ENCODE results near the gene COPZ2.

GRCh38 chr17:48053758-48054237, 16.2 kb upstream of the COPZ2 start:
- no peak for TF ChIP-seq CTCF (tag by site-specific recombination; IDR thresholded peaks at IDR 0.05)
- TF ChIP-seq BCL11A (tag by site-specific recombination; IDR thresholded peaks at IDR 0.05; ENCODE audit: low read depth) = no peak
- no peak for TF ChIP-seq ZFP69B (tag by site-specific recombination; IDR thresholded peaks at IDR 0.05)
- TF ChIP-seq ZEB2 (tag by site-specific recombination; IDR thresholded peaks at IDR 0.05) = no peak
- no peak for TF ChIP-seq ZNF830 (tag by site-specific recombination; IDR thresholded peaks at IDR 0.05; ENCODE audit: low read depth)
- TF ChIP-seq PRDM10 (tag by site-specific recombination; IDR thresholded peaks at IDR 0.05) = no peak
- TF ChIP-seq ZNF658 (tag by site-specific recombination; IDR thresholded peaks at IDR 0.05) = no peak
- TF ChIP-seq PRDM1 (tag by site-specific recombination; IDR thresholded peaks at IDR 0.05) = no peak
- no peak for TF ChIP-seq PRDM4 (tag by site-specific recombination; IDR thresholded peaks at IDR 0.05)
- no peak for TF ChIP-seq ZNF433 (tag by site-specific recombination; IDR thresholded peaks at IDR 0.05; ENCODE audit: low read depth)
- TF ChIP-seq ELK4 (IDR thresholded peaks at IDR 0.05; ENCODE audit: borderline replicate concordance, low read depth, low read length) = no peak
- no peak for TF ChIP-seq ZFP37 (tag by site-specific recombination; IDR thresholded peaks at IDR 0.05)
- no peak for TF ChIP-seq ZNF777 (tag by site-specific recombination; IDR thresholded peaks at IDR 0.05; ENCODE audit: borderline replicate concordance)
- TF ChIP-seq ZNF548 (tag by site-specific recombination; IDR thresholded peaks at IDR 0.05) = no peak
